Gastrocnemius medialis (tissue), 4 donors: ENCODE results near the gene LAMA3.

Source experiments
- CTCF ChIP-seq, 5 experiments: fragments of 450-650 bp in 3 of 5; fragments of 200-600 bp in 2 of 5; sonication (generic) in 2 of 5; IDR thresholded peaks in 4 of 5; conservative IDR thresholded peaks in 1 of 5; 1 replicate in 4 of 5; 2 replicates in 1 of 5; pipeline ENCODE4 v1.5.1; 2016 to 2019; ENCODE audit warnings: antibody characterized with exemption in 5 of 5, mild to moderate bottlenecking in 3 of 5, moderate library complexity in 3 of 5
- POLR2A ChIP-seq, 2 donors: fragments of 450-650 bp; IDR thresholded peaks; one replicate each; pipeline ENCODE4 v1.6.1; 2017; ENCODE audit warnings: antibody characterized with exemption in 2 of 2, mild to moderate bottlenecking in 2 of 2, moderate library complexity in 2 of 2

GRCh38 chr18:23857164-23857552 is 167.9 kb downstream of the LAMA3 start:
- TF ChIP-seq POLR2A (IDR thresholded peaks at IDR 0.05) (no peak), CTCF (IDR thresholded peaks at IDR 0.05 in 4 of 5, conservative IDR thresholded peaks at IDR 0.05 in 1 of 5) (no peak)
